Smooth muscle cell (in vitro differentiated cells): Measurements from ENCODE around the gene LETM1. TPM values are rescaled to one million over a fixed set of nuclear protein-coding genes. Genes with fewer than 3 reads are reported as not detected.

ENCODE experiments used
- DNase-seq: peaks from one replicate; lab custom pipeline; 2025; ENCODE audit not compliant: unreplicated experiment; lab: John Stamatoyannopoulos, UW
- H2AFZ ChIP-seq: fragments of 200-600 bp; sonication (generic); 2 replicates; pipeline ENCODE4 v1.6.0; 2016; ENCODE audit warnings: antibody characterized with exemption, low read depth, mild to moderate bottlenecking
- H3F3A ChIP-seq: fragments of 200-600 bp; sonication (generic); 2 replicates; pipeline ENCODE4 v1.6.0; 2017; ENCODE audit warnings: antibody characterized with exemption, low read depth
- H3K27ac ChIP-seq: fragments of 200-600 bp; sonication (generic); 2 replicates; pipeline ENCODE4 v1.5.1; 2016; ENCODE audit warnings: low read depth, mild to moderate bottlenecking
- H3K27me3 ChIP-seq: fragments of 200-600 bp; sonication (generic); 2 replicates; pipeline ENCODE4 v1.6.1; 2016; ENCODE audit warnings: low read depth, mild to moderate bottlenecking
- H3K36me3 ChIP-seq: fragments of 200-600 bp; sonication (generic); 2 replicates; pipeline ENCODE4 v1.5.1; 2016; ENCODE audit warnings: low read depth
- H3K4me1 ChIP-seq: fragments of 200-600 bp; sonication (generic); 2 replicates; pipeline ENCODE4 v1.5.1; 2016; ENCODE audit warnings: low read depth
- H3K4me2 ChIP-seq: fragments of 200-600 bp; sonication (generic); 2 replicates; pipeline ENCODE4 v1.6.0; 2016; ENCODE audit warnings: mild to moderate bottlenecking
- H3K4me3 ChIP-seq: fragments of 200-600 bp; sonication (generic); 2 replicates; pipeline ENCODE4 v1.5.1; 2016; ENCODE audit warnings: mild to moderate bottlenecking
- H3K79me2 ChIP-seq: fragments of 200-600 bp; sonication (generic); 2 replicates; pipeline ENCODE4 v1.6.0; 2016; ENCODE audit warnings: low read depth, mild to moderate bottlenecking
- H3K9ac ChIP-seq: fragments of 200-600 bp; sonication (generic); 2 replicates; pipeline ENCODE4 v1.6.0; 2016; ENCODE audit warnings: low read depth
- H3K9me3 ChIP-seq: fragments of 200-600 bp; sonication (generic); replicated peaks from 2 replicates; pipeline ENCODE4 v1.5.1; 2016; ENCODE audit warnings: low read depth
- H4K20me1 ChIP-seq: fragments of 200-600 bp; sonication (generic); 2 replicates; pipeline ENCODE4 v1.6.0; 2016; ENCODE audit warnings: low read depth
- WGBS: methylation state at CpG from one replicate; pipeline ENCODE4 v1.1.7; 2016; ENCODE audit warnings: low lambda C conversion rate; 5-methylcytosine and 5-hydroxymethylcytosine counted together
- polyA plus RNA-seq: library from polyadenylated mRNA; unstranded; fragments of >200 nt; fragmentation: Nextera tagmentation; extraction: Ambion mirVana; gene quantifications from 2 replicates; pipeline ENCODE4 v1.2.1, GENCODE V29; 2016
- total RNA-seq: library from RNA; depleted of rRNA; stranded (reverse); fragments of >200 nt; gene quantifications from 2 replicates; pipeline ENCODE4 v1.2.3, GENCODE V29; 2014
- TF ChIP-seq, protein P1 (sequence below): fragments of 200-600 bp; sonication (generic); IDR thresholded peaks from 2 replicates; pipeline ENCODE4 v1.5.1; 2017; ENCODE audit warnings: borderline replicate concordance, mild to moderate bottlenecking, antibody characterized with exemption; ENCODE audit not compliant: insufficient read depth, poor library complexity, severe bottlenecking

Gene LETM1
- total and polyA plus RNA-seq, 2 experiments from 2014 or later, result 15.3 to 17.1 TPM

DNA sequence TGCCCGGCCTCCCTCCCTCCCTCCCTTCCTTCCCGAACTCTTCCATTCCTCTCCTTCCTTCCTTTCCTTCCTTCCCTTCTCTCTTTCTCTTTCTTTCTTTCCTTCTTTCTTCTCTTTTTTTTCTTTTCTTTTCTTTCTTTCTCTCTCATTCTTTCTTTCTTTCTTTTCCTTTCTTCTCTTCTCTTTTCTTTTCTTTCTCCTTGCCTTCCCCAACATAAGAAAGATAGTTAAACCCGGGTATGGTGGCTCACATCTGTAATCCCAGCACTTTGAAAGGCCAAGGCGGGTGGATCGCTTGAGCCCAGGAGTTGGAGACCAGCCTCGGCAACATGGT, 40.7 kb upstream of the LETM1 start:
- Histone ChIP-seq H3K27ac (no peak overlapping the region), H4K20me1 (peaks cover 52% of the 10 kb centered on the region), H3K9ac (no peak overlapping the region), H3K4me3 (no peak overlapping the region), H3F3A (no peaks in the 10 kb centered on the region), H2AFZ (no peak overlapping the region), H3K36me3 (no peaks in the 10 kb centered on the region), H3K4me2 (no peak overlapping the region), H3K9me3 (no peaks in the 10 kb centered on the region), H3K4me1 (no peaks in the 10 kb centered on the region), H3K79me2 (peaks cover 34% of the 10 kb centered on the region), H3K27me3 (no peaks in the 10 kb centered on the region)
- TF ChIP-seq, protein P1, sequence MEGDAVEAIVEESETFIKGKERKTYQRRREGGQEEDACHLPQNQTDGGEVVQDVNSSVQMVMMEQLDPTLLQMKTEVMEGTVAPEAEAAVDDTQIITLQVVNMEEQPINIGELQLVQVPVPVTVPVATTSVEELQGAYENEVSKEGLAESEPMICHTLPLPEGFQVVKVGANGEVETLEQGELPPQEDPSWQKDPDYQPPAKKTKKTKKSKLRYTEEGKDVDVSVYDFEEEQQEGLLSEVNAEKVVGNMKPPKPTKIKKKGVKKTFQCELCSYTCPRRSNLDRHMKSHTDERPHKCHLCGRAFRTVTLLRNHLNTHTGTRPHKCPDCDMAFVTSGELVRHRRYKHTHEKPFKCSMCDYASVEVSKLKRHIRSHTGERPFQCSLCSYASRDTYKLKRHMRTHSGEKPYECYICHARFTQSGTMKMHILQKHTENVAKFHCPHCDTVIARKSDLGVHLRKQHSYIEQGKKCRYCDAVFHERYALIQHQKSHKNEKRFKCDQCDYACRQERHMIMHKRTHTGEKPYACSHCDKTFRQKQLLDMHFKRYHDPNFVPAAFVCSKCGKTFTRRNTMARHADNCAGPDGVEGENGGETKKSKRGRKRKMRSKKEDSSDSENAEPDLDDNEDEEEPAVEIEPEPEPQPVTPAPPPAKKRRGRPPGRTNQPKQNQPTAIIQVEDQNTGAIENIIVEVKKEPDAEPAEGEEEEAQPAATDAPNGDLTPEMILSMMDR, result no peak
- DNase-seq, result no peak
- WGBS, result 90% methylated on average over 6 of the region's 6 CpGs

DNA sequence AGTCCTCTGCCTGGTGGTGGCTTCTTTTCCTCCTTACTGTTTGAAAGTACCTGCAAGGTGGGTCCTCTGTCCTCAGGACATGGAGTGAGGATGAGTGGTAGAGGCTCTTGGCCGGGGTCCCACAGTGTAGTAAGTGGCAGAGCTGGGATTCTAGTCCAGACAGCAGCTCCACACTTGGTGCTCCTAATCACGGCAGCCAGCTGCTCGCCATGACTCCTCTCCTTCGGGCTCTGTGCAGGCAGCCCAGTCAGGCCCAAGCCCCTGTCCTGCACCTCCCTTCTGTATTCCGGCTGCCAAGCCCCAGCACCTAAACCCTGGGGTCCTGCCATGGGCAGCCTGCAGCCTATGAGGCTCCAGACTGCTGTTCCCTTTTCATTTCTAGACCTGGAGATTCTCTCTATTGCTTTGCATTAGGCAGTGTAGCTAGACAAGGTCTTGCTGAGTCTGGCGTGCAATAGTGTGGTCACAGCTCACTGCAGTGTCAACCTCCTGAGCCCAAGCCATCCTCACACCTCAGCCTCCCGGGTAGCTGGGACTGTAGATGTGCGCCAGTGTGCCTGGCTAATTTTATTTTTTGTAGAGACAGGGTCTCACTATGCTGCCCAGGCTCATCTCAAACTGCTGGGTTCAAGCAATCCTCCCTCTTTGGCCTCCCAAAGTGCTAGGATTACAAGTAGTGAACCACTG, 40.2 kb upstream of the LETM1 start:
- DNase-seq, result no peak
- TF ChIP-seq, protein P1, result no peak
- no peak overlapping the region for H3K4me3 ChIP-seq
- H3K27ac ChIP-seq, result no peak overlapping the region
- no peaks in the 10 kb centered on the region for H3K9me3 ChIP-seq
- H2AFZ ChIP-seq, result no peak overlapping the region
- H4K20me1 ChIP-seq, result peaks cover 50% of the 10 kb centered on the region
- H3K27me3 ChIP-seq, result no peaks in the 10 kb centered on the region
- no peaks in the 10 kb centered on the region for H3K4me1 ChIP-seq
- peaks cover 38% of the 10 kb centered on the region for H3K79me2 ChIP-seq
- H3K36me3 ChIP-seq, result no peaks in the 10 kb centered on the region
- H3F3A ChIP-seq, result no peaks in the 10 kb centered on the region
- no peak overlapping the region for H3K4me2 ChIP-seq
- WGBS, result 98% methylated on average over 8 of the region's 8 CpGs
- H3K9ac ChIP-seq, result no peak overlapping the region

DNA sequence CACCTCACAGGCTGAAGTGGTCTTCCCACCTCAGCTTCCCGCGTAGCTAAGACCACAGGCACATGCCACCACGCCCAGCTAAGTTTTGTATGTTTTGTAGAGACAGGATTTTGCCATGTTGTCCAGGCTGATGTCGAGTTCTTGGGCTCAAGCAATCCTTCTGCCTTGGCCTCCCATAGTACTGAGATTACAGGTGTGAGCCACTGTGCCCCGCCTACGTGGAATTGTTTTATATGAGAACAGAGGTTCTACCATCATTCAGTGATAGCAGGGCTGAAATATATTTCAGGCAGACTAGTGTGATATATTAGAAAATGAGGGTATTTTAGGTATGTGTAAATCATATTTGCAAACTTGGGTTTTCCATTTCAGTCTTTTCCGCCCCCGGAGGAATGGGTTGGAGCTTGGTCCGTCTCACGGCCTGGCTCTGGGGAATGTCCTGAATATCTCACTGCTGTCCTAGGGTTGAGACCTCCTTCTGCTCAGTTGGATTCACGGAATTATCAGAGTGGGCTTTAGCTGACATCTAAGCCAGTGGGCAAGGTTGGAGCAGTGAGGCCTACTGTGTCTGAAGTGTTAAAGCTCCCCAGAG, 35.1 kb upstream of the LETM1 start:
- Histone ChIP-seq H3K27me3 (no peaks in the 10 kb centered on the region), H3K4me2 (no peak overlapping the region), H3K4me1 (no peaks in the 10 kb centered on the region), H3K79me2 (peaks cover 81% of the 10 kb centered on the region), H4K20me1 (peaks cover 40% of the 10 kb centered on the region), H3K9ac (no peak overlapping the region), H3K36me3 (no peaks in the 10 kb centered on the region), H3K27ac (no peak overlapping the region), H3K4me3 (no peak overlapping the region), H2AFZ (no peak overlapping the region), H3K9me3 (no peaks in the 10 kb centered on the region), H3F3A (no peaks in the 10 kb centered on the region)
- WGBS, result 94% methylated on average over 11 of the region's 11 CpGs
- DNase-seq, result no peak
- TF ChIP-seq, protein P1, result no peak

DNA sequence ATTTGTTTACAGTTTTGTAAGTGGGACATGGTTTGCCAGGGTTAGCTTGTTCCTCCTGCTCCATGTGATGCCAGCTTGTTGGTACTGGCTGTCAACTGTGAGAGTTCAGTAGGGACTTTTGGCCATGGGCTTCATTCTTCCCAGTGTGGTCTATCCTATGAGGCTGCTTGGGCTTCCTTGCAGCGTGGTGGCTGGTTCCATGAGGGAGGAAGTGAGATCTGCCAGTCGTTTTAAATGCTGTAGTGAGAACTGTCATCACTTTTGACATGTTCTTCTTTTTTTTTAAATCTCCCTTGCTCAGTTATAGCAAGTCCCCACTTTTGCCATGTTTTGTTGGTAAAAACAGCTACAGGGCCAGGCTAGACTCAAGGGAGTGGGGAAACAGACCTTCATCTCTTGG, 31.1 kb upstream of the LETM1 start:
- no peak overlapping the region for H3K27ac ChIP-seq
- no peak for DNase-seq
- H3K9me3 ChIP-seq, result no peaks in the 10 kb centered on the region
- H3K4me2 ChIP-seq, result no peak overlapping the region
- peaks cover 95% of the 10 kb centered on the region for H3K79me2 ChIP-seq
- 67% methylated on average over 2 of the region's 2 CpGs for WGBS
- no peaks in the 10 kb centered on the region for H3K36me3 ChIP-seq
- TF ChIP-seq, protein P1, result no peak
- H3K4me3 ChIP-seq, result no peak overlapping the region
- H4K20me1 ChIP-seq, result peaks cover 31% of the 10 kb centered on the region
- no peaks in the 10 kb centered on the region for H3F3A ChIP-seq
- no peak overlapping the region for H3K9ac ChIP-seq
- no peaks in the 10 kb centered on the region for H3K4me1 ChIP-seq
- H3K27me3 ChIP-seq, result no peaks in the 10 kb centered on the region
- H2AFZ ChIP-seq, result no peak overlapping the region
